Activated naive CD4-positive, alpha-beta T cell treated with Interleukin-2 at 50 U/mL for 16 hours (primary cell): Measurements from ENCODE around the gene FPR1.

Experiments used
- DNase-seq: peaks from one replicate; pipeline ENCODE4 v3.0.0-alpha.2; 2020

FPR1 gene

GRCh38 chr19:51735759-51736449, 15.8 kb downstream of the FPR1 start:
- DNase-seq: no peak

- no peak for DNase-seq
Measured at GRCh38 chr19:51733742-51734522, 17.7 kb downstream of the FPR1 start.

GRCh38 chr19:51729781-51730180, 21.9 kb downstream of the FPR1 start:
- no peak for DNase-seq

GRCh38 chr19:51727349-51727880, 24.3 kb downstream of the FPR1 start:
- no peak for DNase-seq

- DNase-seq: no peak
Measured at GRCh38 chr19:51726049-51726448, 25.6 kb downstream of the FPR1 start.

GRCh38 chr19:51724543-51724942, 27.1 kb downstream of the FPR1 start:
- no peak for DNase-seq

- DNase-seq: no peak
Measured at GRCh38 chr19:51722492-51722891, 29.2 kb downstream of the FPR1 start.

- no peak for DNase-seq
Measured at GRCh38 chr19:51721905-51722304, 29.8 kb downstream of the FPR1 start.

GRCh38 chr19:51719251-51719988, 32.3 kb downstream of the FPR1 start:
- DNase-seq: no peak

GRCh38 chr19:51716925-51717324, 34.8 kb downstream of the FPR1 start:
- DNase-seq: no peak

- no peak for DNase-seq
Measured at GRCh38 chr19:51715850-51716249, 35.8 kb downstream of the FPR1 start.

- no peak for DNase-seq
Measured at GRCh38 chr19:51714848-51715247, 36.8 kb downstream of the FPR1 start.

- no peak for DNase-seq
Measured at GRCh38 chr19:51713319-51714285, 38.1 kb downstream of the FPR1 start.

- no peak for DNase-seq
Measured at GRCh38 chr19:51712461-51713081, 39.1 kb downstream of the FPR1 start.

GRCh38 chr19:51711702-51712101, 40.0 kb downstream of the FPR1 start:
- DNase-seq: no peak

GRCh38 chr19:51710163-51710562, 41.5 kb downstream of the FPR1 start:
- no peak for DNase-seq

GRCh38 chr19:51709575-51709974, 42.1 kb downstream of the FPR1 start:
- no peak for DNase-seq

- DNase-seq: no peak
Measured at GRCh38 chr19:51708811-51709210, 42.9 kb downstream of the FPR1 start.

- DNase-seq: no peak
Measured at GRCh38 chr19:51706885-51707284, 44.8 kb downstream of the FPR1 start.

GRCh38 chr19:51706296-51706695, 45.4 kb downstream of the FPR1 start:
- no peak for DNase-seq

GRCh38 chr19:51704626-51705025, 47.1 kb downstream of the FPR1 start:
- no peak for DNase-seq
